Mesenchymal stem cell (in vitro differentiated cells and primary cell): Measurements from ENCODE around the gene HNRNPUL1.

Source experiments
- DNase-seq: peaks from one replicate; pipeline ENCODE4 v3.0.0-alpha.2; 2013
- H2AFZ ChIP-seq: one replicate; pipeline ENCODE4 v1.6.1; 2013; ENCODE audit warnings: low read depth, mild to moderate bottlenecking, control low read depth, inconsistent platforms, low read length, moderate library complexity
- H2AK5ac ChIP-seq: 2 replicates; pipeline ENCODE4 v1.6.1; 2013; ENCODE audit warnings: low read length, moderate library complexity, mild to moderate bottlenecking, inconsistent platforms; ENCODE audit not compliant: severe bottlenecking
- H2BK120ac ChIP-seq: one replicate; pipeline ENCODE4 v1.6.1; 2013; ENCODE audit warnings: low read depth, mild to moderate bottlenecking, inconsistent platforms, low read length, moderate library complexity
- H2BK12ac ChIP-seq, 2 experiments: one replicate each; pipeline ENCODE4 v1.6.1; 2013; ENCODE audit warnings: inconsistent platforms in 2 of 2, low read length in 2 of 2, mild to moderate bottlenecking in 2 of 2, moderate library complexity in 2 of 2, control low read depth in 1 of 2
- H2BK15ac ChIP-seq: one replicate; pipeline ENCODE4 v1.6.1; 2013; ENCODE audit warnings: mild to moderate bottlenecking, low read depth, inconsistent platforms; ENCODE audit not compliant: poor library complexity, severe bottlenecking
- H2BK5ac ChIP-seq: 2 replicates; pipeline ENCODE4 v1.6.1; 2013; ENCODE audit warnings: low read depth, mild to moderate bottlenecking, low read length, control low read depth, inconsistent platforms; ENCODE audit not compliant: poor library complexity, severe bottlenecking
- H3K14ac ChIP-seq, 2 experiments: one replicate each; pipeline ENCODE4 v1.6.1; 2013; ENCODE audit warnings: inconsistent platforms in 2 of 2, low read length in 2 of 2, control low read depth in 1 of 2, mild to moderate bottlenecking in 1 of 2, moderate library complexity in 1 of 2
- H3K18ac ChIP-seq, 2 experiments: one replicate each; pipeline ENCODE4 v1.6.1; 2013; ENCODE audit warnings: inconsistent platforms in 2 of 2, low read length in 2 of 2, control low read depth in 1 of 2, low read depth in 1 of 2, mild to moderate bottlenecking in 1 of 2
- H3K23ac ChIP-seq, 2 experiments: one replicate each; pipeline ENCODE4 v1.6.1; 2013; ENCODE audit warnings: inconsistent platforms in 2 of 2, low read length in 2 of 2, mild to moderate bottlenecking in 2 of 2, moderate library complexity in 2 of 2, control low read depth in 1 of 2
- H3K27ac ChIP-seq: 2 replicates; pipeline ENCODE4 v1.5.1; 2013; ENCODE audit warnings: mild to moderate bottlenecking, moderate library complexity, low read length, control low read depth, inconsistent platforms; ENCODE audit not compliant: poor library complexity, severe bottlenecking
- H3K27me3 ChIP-seq, 2 experiments: 2 replicates each; pipeline versions ENCODE4 v1.6.1 to v1.7.0; 2013; ENCODE audit warnings: low read length in 2 of 2, mild to moderate bottlenecking in 2 of 2, moderate library complexity in 2 of 2, control low read depth in 1 of 2, inconsistent platforms in 1 of 2; ENCODE audit not compliant: control insufficient read depth in 1 of 2, insufficient read depth in 1 of 2
- H3K36me3 ChIP-seq, 2 experiments: 2 replicates each; pipeline versions ENCODE4 v1.6.1 to v1.7.0; 2013; ENCODE audit warnings: low read length in 2 of 2, control low read depth in 1 of 2, inconsistent platforms in 1 of 2, low read depth in 1 of 2, mild to moderate bottlenecking in 1 of 2; ENCODE audit not compliant: insufficient read depth in 2 of 2, control insufficient read depth in 1 of 2
- H3K4ac ChIP-seq, 2 experiments: one replicate each; pipeline ENCODE4 v1.6.1; 2013; ENCODE audit warnings: inconsistent platforms in 2 of 2, low read length in 2 of 2, mild to moderate bottlenecking in 2 of 2, moderate library complexity in 2 of 2, control low read depth in 1 of 2, low read depth in 1 of 2
- H3K4me1 ChIP-seq: 2 replicates; pipeline ENCODE4 v1.6.1; 2013; ENCODE audit warnings: low read depth, low read length, control low read depth; ENCODE audit not compliant: control insufficient read depth, insufficient read depth
- H3K4me2 ChIP-seq: 2 replicates; pipeline ENCODE4 v1.6.1; 2013; ENCODE audit warnings: low read length, mild to moderate bottlenecking, inconsistent platforms; ENCODE audit not compliant: poor library complexity, severe bottlenecking
- H3K4me3 ChIP-seq, 2 experiments: 2 replicates each; pipeline versions ENCODE4 v1.5.1 to v1.7.0; 2013; ENCODE audit warnings: low read length in 2 of 2, mild to moderate bottlenecking in 2 of 2, control low read depth in 1 of 2, low read depth in 1 of 2; ENCODE audit not compliant: insufficient read depth in 1 of 2
- H3K79me1 ChIP-seq: replicated peaks from 2 replicates; pipeline ENCODE4 v1.6.1; 2013; ENCODE audit warnings: mild to moderate bottlenecking, control low read depth, low read length, inconsistent platforms; ENCODE audit not compliant: poor library complexity, severe bottlenecking
- H3K9ac ChIP-seq: 2 replicates; pipeline ENCODE4 v1.7.0; 2013; ENCODE audit warnings: mild to moderate bottlenecking, low read length, moderate library complexity
- H3K9me3 ChIP-seq: 2 replicates; pipeline ENCODE4 v1.7.0; 2013; ENCODE audit warnings: mild to moderate bottlenecking, low read length; ENCODE audit not compliant: control insufficient read depth
- H4K8ac ChIP-seq: one replicate; pipeline ENCODE4 v1.6.1; 2013; ENCODE audit warnings: inconsistent platforms, mild to moderate bottlenecking, low read length, moderate library complexity
- H4K91ac ChIP-seq: one replicate; pipeline ENCODE4 v1.6.1; 2013; ENCODE audit warnings: mild to moderate bottlenecking, low read length, inconsistent platforms
- WGBS: methylation state at CpG from one replicate; pipeline ENCODE4 v1.1.7; 2013; ENCODE audit warnings: mixed read lengths; 5-methylcytosine and 5-hydroxymethylcytosine counted together

The HNRNPUL1 gene

DNA sequence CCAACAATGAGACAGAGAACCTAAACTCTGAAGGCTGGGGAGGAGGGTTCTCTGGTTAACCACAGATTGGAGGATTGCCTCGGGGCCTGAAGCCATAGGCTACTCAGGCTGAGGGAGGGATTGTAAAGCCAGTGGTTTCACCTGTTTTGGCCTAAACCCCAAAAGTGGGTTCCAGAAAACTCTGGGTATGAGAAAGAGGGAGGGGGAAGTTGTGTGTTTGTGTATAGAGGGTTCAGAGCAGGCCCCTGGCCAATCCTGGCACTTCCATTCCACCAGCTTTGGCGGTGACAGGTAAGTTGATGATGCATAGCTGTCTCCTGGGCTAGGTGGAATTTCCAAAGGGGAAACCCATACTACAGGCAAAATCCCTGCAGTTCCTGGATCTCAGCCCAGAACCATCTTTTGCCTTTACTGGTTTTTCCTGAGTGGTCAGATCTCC, 32.3 kb downstream of the HNRNPUL1 start:
- 94% methylated on average over 2 of the region's 2 CpGs for WGBS

DNA sequence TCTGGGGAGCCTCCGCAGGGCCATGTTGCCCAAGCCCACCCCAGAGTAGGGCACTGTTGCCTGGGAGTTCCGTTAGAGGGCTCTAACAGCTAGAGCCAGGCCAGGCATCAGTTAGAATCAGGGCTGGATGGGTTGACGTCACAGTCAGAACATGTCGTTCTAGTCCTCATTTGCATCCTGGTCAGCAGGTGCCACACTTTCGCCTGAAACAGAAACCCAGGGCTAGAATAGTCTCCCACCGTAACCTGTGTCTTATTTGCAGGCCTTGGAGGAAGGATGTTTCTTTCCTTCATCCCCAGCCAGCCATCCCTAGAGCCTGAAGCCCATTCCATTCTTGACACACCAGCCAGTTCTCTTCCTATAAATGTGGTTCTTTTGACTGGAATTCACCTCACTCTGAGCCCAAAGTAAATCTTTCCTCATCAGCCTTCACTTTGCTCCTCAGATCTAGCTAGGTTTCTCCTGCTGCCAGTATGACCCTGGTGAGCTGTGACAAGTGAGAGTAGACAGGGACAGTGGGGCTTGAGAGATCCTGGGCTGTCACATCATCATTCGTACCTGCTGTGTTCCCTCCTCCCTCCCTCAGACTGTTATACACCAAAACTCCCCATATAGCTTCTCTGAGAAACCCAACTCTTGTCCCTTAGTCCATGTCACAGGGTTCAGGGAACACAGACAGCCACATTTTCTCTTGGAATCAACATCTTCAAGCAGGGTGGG, 33.6 kb downstream of the HNRNPUL1 start:
- Histone ChIP-seq H2BK15ac (no peak overlapping the region), H3K4me1 (peaks cover 26% of the 10 kb centered on the region), H2BK12ac (peak overlapping the region in 1 of 2 experiments; percentile 38), H2AFZ (no peak overlapping the region), H3K4ac (no peak overlapping the region), H3K23ac (no peak overlapping the region), H3K27ac (no peak overlapping the region), H3K14ac (peak overlapping the region in 1 of 2 experiments; percentile 36), H3K9ac (peak overlapping the region; percentile 91), H2BK5ac (no peak overlapping the region), H3K9me3 (no peaks in the 10 kb centered on the region), H3K79me1 (peaks cover 40% of the 10 kb centered on the region), H3K36me3 (peaks cover 74 to 94% of the 10 kb centered on the region in 2 experiments), H3K27me3 (no peaks in the 10 kb centered on the region), H4K8ac (no peak overlapping the region), H2BK120ac (no peak overlapping the region), H3K18ac (peak overlapping the region in 1 of 2 experiments; percentile 29), H3K4me3 (no peak overlapping the region), H4K91ac (no peak overlapping the region), H2AK5ac (no peak overlapping the region), H3K4me2 (no peak overlapping the region)
- no peak for DNase-seq
- WGBS, result 91% methylated on average over 7 of the region's 7 CpGs

More for the DNA sequence above, 32.3 kb downstream of the HNRNPUL1 start:
- H3K4me1 ChIP-seq, result peaks cover 26% of the 10 kb centered on the region
- H3K14ac ChIP-seq, result no peak overlapping the region
- H3K9me3 ChIP-seq, result no peaks in the 10 kb centered on the region
- H3K79me1 ChIP-seq, result peaks cover 41% of the 10 kb centered on the region
- H3K4me3 ChIP-seq, result no peak overlapping the region
- H2BK15ac ChIP-seq, result no peak overlapping the region
- peaks cover 74 to 94% of the 10 kb centered on the region in 2 experiments for H3K36me3 ChIP-seq
- H2BK5ac ChIP-seq, result no peak overlapping the region
- no peak overlapping the region for H2BK120ac ChIP-seq
- H4K8ac ChIP-seq, result no peak overlapping the region
- H3K27me3 ChIP-seq, result no peaks in the 10 kb centered on the region
- H3K9ac ChIP-seq, result peak overlapping the region; percentile 91
- H2AFZ ChIP-seq, result no peak overlapping the region
- H2AK5ac ChIP-seq, result no peak overlapping the region
- no peak overlapping the region for H3K18ac ChIP-seq
- H3K4me2 ChIP-seq, result no peak overlapping the region
- H3K27ac ChIP-seq, result no peak overlapping the region
- peak; percentile 27 for DNase-seq
- no peak overlapping the region for H3K23ac ChIP-seq
- H2BK12ac ChIP-seq, result no peak overlapping the region
- H3K4ac ChIP-seq, result no peak overlapping the region
- H4K91ac ChIP-seq, result no peak overlapping the region

DNA sequence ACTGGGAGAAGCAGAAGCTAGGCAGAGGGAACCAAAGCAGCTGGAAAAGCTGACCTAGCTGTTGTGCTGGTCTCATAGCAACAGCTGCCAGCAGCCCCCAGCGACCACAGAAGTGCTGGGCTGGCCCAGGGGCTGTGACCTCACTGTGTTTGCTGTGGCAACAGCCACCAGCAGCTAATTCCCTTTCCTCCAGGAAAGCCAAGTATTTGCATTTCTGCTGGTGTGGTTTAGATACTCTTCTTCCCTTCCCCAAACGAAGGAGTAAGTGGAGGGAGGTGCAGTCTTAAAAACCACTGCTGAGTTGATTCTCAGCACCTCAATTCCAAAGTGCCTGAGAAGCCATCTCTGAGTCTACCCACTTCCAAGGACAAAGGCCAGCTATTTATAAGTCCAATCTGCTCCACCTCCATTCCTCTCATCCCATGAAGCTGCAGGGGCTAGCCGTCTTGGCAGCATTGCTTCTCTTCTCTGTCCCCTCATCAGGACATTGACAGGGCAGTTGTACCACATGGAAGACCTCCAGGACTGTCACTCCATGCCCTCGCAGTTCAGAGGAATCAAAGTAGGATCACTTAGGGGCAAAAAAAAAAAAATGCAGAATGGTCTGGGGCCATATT, 34.3 kb downstream of the HNRNPUL1 start:
- peaks cover 40% of the 10 kb centered on the region for H3K79me1 ChIP-seq
- H3K18ac ChIP-seq, result peak overlapping the region in 1 of 2 experiments; percentile 19
- H2BK120ac ChIP-seq, result no peak overlapping the region
- no peak overlapping the region for H3K4me3 ChIP-seq
- WGBS, result 50% methylated on average over 4 of the region's 4 CpGs
- H3K9me3 ChIP-seq, result no peaks in the 10 kb centered on the region
- H3K4me2 ChIP-seq, result no peak overlapping the region
- no peak overlapping the region for H2BK5ac ChIP-seq
- H2AK5ac ChIP-seq, result no peak overlapping the region
- no peak overlapping the region for H3K14ac ChIP-seq
- peak overlapping the region; percentile 14 for H3K27ac ChIP-seq
- H2BK15ac ChIP-seq, result no peak overlapping the region
- no peaks in the 10 kb centered on the region for H3K27me3 ChIP-seq
- peaks cover 78 to 94% of the 10 kb centered on the region in 2 experiments for H3K36me3 ChIP-seq
- peak overlapping the region; percentile 91 for H3K9ac ChIP-seq
- H4K91ac ChIP-seq, result no peak overlapping the region
- H2BK12ac ChIP-seq, result no peak overlapping the region
- no peak overlapping the region for H3K4ac ChIP-seq
- no peak overlapping the region for H3K23ac ChIP-seq
- H3K4me1 ChIP-seq, result peaks cover 26% of the 10 kb centered on the region
- no peak overlapping the region for H2AFZ ChIP-seq
- no peak overlapping the region for H4K8ac ChIP-seq
- DNase-seq, result peak; percentile 99

DNA sequence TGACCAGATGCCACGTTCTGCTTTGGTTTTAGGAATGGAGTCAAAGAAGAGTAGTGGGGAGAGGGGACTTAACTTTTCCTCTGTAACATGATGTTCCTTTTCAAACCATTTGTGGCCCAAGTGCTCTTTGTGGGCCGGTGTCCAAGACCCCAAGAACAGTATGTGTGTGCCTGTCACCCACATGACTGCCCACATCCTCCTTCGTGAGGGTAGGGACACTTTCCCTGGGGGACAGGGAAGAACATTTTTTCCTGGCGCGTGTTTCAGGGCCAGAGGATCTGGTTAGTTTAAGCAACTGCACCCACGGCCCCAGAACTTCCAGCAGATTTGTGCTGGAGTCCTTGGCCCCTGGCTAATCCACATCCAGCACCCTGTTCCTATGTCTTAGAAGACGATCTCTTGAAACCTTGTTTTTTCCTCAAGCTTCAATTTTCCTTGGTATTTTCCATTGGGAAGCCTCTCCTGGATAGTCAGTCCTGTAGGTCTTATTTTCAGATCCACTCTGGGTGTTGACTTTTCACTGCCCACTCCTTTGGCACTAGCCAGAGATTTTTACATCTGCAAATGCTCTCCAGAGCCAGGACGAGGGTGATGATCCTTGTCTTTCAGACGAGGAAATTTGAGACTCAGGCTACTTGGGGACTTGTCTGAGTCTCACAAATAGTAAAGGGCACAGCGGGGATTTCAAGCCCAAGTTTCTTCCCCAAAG, 35.0 kb downstream of the HNRNPUL1 start:
- WGBS, result 87% methylated on average over 10 of the region's 10 CpGs
- Histone ChIP-seq H3K14ac (no peak overlapping the region), H3K23ac (no peak overlapping the region), H2AFZ (no peak overlapping the region), H3K4me3 (no peak overlapping the region), H3K9me3 (no peaks in the 10 kb centered on the region), H4K8ac (no peak overlapping the region), H3K4ac (no peak overlapping the region), H2BK5ac (no peak overlapping the region), H2BK120ac (no peak overlapping the region), H3K36me3 (peaks cover 78 to 94% of the 10 kb centered on the region in 2 experiments), H3K27me3 (no peaks in the 10 kb centered on the region), H3K4me1 (peaks cover 26% of the 10 kb centered on the region), H3K4me2 (no peak overlapping the region), H4K91ac (no peak overlapping the region), H3K27ac (peak overlapping the region; percentile 44), H3K79me1 (peaks cover 42% of the 10 kb centered on the region), H2AK5ac (no peak overlapping the region), H3K18ac (no peak overlapping the region), H2BK12ac (peak overlapping the region in 1 of 2 experiments; percentile 7), H3K9ac (peak overlapping the region; percentile 91), H2BK15ac (peak overlapping the region; percentile 60)
- peak; percentile 46 for DNase-seq
